ENCODE data around the gene PFDN6.

The PFDN6 gene

DNA sequence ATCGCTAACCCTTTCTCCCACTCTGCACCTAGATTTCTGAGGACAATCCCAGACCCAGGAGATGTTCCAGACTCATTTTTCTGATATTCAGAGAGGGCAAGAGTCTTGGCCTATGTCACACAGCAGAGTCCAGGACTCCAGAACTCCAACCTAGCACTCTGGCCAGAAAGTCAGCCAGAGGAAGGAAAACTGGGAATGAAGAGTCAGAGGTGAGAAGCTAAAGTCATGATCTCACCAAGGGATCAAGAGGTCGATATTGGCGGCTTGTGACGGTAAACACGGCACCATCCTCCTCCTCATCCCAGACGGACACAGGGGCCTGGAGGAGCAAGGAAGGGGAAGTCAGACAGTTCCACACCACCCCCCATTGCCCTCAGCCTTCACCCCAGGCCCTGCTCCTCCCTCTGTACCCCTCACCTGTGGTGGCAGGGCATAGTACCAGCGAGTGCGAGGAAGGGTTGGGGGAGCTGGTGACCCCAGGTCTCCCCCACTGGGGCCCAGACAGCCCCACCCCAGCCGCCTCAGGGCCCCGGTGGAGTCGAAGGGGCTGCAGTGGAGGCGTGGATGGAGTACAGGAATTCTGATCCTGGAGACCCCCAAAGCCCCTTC is 7.5 kb downstream of the PFDN6 start:
- no peak for DNase-seq

DNA sequence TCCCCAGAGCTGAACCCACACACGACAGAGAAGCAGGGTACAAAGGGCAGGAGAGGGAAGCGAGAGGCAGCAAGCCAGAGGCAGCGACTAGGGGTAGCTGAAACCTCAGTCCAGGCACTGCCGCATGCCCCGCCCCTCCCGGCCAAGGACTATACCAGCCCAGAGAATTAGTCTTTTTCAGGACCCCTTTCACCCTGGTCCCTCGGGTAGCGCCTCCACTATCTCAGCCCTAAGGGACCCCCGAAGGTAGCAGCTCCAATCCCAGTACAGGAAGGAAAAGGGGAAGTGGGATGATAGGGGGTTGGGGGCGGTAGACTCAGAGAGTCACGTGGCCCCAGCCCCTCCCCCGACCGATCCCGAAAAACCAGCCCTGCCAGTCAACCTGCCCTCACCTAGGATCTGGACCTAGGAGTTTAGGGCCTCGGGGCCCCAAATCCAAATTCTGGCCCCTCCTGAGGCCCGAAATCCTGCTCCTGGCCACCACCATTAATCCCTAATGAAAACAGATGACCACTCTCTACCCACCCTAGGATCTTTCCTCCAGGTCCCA is 8.1 kb downstream of the PFDN6 start:
- DNase-seq, result no peak

DNA sequence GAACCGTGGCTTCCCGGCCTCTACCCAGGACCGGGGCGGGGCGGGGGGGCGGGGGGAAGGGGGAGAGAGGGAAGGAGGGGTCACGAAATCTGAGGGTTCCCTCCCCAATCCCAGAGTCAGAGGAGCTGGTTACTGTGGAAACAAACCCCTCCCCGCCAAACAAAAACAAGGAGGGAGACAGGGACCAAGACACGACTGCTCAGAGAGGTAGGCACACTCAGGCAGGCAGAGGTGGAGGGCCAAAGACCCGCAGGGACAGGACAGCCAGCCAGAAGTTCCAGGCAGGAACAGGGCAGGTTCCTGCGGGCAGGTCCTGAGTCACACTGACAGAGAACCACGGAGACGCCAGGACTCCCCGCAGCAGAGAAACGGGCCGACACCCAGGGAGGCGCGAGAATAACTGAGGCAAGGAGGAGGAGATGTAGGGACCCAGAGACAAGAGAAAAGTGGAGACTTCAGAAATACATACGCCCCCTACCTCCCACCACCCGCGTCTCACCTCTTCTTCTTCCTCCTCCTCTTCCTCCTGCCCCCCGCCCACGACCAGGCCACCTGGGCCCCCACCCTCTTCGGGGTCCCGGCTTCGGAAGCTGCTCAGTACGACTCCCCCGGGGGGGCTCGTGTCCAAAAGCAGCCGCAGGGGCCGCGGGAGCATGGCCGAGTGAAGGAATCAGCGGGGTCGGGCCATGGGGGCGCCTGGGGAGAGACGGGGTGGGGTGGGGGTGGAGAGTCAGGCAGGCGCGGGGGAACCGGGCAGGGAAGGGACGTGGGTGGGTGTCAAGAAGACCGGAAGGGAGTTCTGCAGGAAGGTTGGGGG is 8.8 kb downstream of the PFDN6 start:
- peak; percentile 30 for DNase-seq

DNA sequence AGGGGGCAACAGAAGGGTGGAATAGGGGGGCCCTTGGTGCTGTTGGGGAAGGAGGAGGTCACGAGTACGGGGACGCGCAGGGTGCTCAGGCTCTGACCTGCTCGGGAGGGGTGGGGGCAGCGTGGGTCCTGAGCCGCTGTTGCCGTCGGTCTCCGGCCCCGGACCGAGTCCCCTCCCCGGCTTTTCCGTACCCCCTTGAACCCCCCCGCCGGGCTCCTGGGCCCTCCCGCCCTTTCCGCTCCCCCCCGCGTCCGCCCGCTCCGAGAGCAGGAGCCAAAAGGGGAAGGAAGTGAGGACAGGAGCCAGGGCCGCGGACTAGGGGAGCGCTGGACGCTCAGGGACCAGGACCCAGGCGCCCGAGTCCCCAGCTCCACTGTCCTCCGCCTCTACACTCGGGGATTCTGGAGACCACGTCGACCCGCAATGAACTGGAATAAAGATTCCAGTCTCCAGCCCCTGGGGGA is 9.4 kb downstream of the PFDN6 start, which contains the start of gene RGL2:
TSS of gene RGL2 (minus strand) at position 170 of the 464 bp plus-strand sequence. CDS start 332 bp downstream, outside the sequence.
- DNase-seq, result no peak

DNA sequence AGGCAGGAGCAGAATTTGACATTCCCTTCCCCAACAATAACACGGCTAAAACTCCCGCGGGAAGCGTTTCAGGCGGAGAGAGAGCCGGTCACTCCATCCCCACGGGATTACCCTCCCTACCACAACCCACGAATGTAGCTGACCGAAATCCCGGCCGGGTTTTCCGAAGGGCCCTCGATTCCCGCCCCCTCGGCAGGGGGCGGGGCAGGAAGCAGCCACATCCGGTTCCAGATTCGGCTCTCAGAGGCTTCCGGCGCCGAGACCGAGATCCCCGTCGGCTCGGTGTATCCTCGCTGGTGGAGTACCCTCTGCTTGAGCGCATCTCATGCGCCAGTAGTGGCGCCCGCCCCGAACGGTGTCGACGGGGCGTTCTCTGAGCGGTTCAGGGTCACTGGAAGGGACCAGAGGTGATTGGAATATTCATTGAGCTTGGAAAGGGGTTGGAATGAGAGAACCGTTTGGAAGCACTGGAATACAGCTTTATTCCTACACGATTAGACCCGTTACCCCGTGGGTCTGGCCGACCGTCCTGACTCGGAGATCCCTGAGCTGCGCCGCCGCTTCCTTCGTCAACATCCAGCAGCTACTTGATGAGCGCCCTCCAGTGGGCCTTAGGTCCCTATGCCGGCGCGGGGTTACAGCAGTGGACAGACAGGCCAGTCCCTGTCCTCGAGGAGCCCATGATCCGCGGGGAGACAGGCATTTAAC is 10.0 kb downstream of the PFDN6 start:
- peak; percentile 89 for DNase-seq

DNA sequence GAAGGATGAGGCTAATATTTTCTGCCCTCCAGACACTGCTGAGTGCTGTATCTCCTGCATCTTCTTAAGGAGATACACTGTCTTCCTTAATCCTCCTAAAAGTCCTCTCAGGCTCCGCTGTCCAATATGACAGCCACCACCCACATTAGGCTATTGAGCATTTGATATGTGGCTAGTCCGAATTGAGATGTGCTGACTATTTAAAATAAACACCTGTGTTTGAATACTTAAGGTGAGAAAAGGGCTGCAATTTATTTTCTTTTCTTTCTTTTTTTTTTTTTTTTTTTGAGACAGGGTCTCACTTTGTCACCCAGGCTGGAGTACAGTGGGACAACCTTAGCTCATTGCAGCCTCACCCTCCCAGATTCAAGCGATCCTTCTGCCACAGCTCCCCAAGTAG is 12.5 kb downstream of the PFDN6 start:
- DNase-seq, result no peak

DNA sequence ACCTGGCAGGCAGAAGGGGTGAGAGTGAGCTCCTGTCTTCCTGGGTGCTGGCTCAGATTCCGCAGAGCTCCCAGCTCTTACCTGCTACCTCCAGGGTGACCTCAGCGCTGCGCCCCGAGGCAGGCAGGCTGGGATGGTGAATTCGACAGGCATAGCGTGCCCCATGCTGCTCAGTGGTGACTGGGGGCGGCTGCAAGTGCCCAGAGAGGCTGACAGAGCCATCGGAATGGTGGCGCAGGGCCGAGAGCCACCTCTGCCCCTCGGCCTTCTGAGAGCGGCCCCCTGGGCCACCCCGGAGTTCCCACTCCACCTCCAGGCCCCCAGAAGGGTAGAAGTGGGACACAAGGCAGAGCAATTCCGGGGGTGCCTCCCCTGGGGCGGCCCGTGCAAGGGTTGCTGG is 14.8 kb downstream of the PFDN6 start:
- no peak for DNase-seq

DNA sequence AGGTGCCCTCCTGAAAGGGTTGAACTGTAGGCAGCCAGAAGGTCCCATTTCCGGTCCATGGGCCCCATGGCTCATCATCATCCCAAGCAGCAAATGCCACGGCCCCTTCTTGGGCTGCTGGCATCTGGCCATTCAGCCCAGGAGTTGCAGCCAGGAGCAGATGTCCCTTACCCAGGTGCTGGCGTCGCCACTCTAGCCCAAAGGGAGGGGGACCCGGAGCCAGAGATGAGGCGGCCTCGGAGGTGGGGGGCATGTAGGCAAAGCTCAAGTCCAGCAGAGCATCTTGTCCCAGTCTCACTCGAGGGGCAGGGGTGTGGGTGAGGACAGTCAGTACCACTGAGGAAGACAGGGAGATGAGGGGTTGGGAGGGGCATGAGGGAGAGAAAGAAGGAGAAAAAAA is 15.7 kb downstream of the PFDN6 start:
- no peak for DNase-seq

DNA sequence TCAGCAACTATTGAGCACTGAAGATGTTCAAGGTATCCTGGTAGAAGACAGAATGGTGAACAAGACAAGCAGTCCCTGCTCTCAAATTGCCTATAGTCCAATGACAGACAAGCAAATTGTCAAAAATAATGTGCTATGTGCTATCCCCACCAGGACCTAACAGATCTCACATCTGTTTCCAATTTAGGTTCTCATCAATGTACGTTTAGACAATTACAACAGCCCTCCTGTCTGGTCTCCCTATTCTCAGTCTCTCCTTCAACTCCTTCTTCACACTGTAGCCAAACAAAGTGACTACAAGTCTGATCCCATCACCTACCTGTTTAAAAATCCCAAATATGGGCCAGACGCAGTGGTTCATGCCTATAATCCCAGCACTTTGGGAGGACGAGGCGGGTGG is 17.0 kb downstream of the PFDN6 start:
- no peak for DNase-seq

DNA sequence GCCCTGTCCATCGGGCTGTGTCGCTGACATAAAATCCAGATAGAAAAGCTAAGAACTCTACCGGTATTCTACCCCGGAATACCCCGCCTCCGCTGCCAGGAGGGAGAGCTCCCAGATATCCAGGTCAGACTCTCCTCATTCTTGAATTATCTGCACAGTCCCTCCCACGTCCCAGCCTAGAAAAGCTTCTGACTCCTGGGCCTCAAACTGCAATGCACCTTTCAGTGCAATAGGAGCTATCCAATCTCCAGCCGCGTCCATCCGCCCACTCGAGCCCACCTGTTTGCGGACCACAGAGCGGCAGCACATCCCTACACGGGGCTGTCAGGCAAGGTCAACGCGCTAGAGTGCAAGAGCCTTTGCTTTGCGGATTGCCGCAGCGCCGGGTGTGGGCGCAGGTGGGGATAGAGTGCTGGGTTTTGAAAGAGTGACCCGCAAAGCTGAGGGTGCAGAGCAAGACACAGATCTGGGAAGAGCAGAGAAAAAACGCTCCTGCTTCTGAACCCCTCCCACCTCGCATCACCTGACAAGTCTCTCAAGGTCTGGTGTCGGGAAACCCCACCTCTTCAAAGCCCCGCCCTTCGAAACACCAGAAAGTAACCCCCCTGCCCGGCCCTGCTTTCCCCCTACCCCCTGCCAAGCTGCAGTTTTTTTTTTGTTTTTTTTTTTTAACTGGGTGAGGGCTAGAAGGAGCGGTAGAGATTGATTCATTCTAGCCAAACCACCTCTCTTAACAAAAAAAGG is 23.1 kb downstream of the PFDN6 start:
- DNase-seq, result peak; percentile 82

DNA sequence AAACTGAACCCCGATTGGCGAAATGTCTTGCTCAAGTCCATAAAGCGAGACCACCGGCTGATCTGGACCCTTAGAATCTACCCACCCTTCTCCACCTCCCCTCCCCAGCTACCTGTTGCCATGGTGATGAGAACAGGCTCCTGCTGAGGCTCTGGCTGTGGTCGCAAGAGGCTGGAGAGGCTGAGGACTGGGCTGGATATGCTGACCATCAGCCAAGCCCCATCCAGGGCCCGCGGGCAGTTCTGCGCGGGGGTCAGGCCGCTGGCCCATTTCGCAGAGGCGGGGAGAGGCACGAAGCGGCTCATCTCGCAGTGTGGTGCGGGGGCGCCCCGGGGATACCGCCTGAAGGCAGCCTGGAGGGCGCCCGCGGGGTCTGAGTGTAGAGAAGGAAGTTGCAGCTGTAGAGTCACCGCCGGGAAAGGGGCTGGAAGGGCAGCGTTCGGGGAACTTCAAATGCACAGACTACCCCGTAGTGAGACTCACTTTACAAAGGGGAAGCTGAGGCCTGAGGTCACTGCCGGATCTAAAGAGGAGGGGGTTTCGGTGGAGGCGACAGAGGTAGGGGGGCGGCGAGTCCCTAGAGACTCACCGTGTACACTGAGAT is 23.8 kb downstream of the PFDN6 start:
- DNase-seq, result peak; percentile 55

DNA sequence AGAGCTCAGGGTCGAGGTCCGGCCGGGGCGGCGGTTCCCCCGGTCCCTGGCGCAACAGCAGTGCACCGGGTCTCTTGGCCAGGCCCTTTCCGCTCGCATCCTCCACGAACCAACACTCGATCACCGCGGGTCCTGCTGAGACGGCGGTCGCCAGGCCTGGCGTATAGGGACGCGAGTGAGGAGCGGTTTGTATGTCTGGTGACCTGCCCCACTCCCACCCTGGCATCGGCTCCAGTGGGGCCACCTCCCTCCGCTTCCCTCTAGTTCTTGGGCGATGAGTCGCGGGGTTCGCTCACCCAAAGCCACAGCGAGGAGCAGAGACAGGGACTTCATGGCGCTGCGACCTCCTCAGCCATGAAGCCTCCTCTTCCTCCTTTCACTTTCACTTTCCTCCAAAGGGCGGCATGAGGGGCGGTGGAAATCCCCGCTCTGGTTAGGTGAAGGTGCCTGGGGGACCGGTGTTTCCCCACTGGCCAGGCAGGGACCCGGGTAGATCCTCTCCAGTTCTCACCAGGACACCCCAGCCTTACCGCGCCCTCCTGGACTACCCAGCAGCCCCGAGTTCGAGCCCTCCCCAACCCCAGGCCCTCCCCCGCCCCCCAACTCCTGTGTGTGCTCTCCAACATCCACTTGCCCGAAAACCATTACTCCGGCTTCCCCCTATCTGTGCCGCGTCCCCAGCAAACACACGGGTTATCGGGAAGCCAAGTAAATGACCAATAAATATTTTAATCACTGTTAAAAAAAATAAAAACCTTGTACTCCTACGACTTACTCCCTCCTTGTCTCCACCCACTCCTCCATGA is 24.5 kb downstream of the PFDN6 start, which contains the start of gene TAPBP:
TSS of gene TAPBP (minus strand) at position 370 of the 806 bp plus-strand sequence. CDS start at position 333, 37 bp downstream.
- DNase-seq, result peak; percentile 65

DNA sequence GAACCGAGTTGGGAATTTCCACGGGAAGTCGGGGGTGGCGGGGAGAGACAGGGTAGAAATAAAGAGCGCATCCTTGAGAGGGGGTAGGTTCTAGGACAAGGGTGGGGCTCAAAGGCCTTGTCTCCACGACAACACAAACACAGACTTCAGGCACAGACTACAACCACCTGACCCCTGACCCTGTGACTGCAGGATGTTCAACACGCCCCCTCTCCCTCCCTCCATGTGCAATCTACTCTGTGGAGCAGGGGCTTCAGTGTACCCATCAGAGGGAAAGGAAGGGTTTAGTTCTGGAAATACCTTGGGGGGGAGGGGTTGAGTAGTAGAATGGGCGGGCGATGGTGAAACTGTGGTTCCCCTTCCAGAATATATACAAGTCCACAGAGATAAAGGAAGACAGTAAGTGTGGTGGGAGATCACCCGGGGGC is 25.1 kb downstream of the PFDN6 start:
- peak; percentile 43 for DNase-seq

DNA sequence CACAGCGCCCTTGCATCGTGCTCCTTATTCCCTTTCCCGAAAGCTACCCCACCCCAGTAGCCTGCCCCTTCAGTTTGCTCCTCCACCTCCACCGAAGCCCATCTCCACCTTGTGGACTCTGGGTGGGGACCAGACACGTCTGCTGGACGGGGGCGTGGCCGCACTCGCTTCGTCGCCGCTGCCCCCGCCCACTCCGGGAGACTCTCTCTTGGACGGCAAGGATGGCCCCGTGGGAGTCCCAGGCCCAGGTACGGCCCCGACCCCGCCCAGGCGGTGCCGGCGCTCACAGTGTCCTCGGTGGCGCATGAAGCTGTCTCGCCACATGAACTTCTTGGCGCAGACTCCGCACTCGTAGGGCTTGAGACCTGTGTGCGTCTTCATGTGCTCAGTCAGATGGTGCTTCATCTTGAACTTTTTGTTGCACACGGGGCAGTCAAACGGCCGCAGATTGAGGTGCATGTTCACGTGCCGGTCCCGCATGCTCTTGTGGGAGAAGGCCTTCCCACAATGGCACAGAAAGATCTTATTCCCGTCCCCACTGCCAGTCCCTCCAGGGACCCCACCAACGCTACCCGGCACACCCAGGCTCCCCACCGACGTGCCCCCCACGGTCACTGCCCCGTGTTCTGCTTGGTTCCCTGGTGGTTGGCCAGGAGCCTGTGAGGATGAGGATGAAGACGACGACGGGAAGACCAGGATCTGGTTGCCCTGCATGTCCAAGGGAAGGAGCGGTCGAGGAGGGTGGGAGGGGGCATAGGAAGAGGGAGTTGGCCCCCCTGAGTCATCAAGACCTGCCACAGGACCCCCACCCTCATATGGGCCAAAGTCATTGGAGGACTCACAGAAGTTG is 25.8 kb downstream of the PFDN6 start:
- peak; percentile 64 for DNase-seq

DNA sequence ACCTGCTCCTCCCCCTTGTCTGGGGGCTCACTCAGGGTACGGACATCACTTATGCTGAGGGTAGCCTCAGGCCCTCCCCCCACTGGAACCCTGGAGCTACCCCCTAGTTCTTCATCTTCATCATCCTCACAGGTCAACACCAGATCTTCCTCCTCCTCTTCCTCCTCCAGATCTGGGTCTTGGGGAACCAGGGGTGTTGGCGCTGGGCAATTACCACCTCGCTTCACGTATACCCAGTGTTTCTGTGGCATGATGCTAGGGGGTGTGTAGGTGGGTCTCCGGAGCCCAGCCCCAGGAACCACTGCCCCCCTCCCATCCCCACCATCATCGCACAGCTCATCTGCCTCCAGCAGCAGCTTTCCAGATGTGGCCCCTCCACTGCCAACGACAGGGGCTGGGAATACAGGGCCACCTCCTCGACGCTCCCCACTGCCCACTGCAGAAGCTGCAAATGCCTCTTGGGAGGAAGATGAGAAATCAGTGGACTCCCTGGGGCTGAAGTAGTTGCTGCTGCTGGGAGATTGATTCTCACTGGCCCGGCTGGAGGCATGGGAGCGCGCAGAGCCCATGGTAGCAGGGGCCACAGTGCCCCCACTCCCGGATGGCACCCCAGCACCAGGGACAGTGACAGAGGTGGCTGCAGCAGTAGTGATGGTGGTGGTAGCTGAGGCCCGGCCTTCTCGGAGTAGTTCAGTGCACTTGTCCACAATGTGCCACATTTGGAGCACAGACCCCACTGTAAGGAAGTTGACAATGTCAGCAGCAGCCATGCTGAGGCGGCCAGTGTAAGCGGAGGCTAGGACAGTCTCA is 26.6 kb downstream of the PFDN6 start:
- no peak for DNase-seq

DNA sequence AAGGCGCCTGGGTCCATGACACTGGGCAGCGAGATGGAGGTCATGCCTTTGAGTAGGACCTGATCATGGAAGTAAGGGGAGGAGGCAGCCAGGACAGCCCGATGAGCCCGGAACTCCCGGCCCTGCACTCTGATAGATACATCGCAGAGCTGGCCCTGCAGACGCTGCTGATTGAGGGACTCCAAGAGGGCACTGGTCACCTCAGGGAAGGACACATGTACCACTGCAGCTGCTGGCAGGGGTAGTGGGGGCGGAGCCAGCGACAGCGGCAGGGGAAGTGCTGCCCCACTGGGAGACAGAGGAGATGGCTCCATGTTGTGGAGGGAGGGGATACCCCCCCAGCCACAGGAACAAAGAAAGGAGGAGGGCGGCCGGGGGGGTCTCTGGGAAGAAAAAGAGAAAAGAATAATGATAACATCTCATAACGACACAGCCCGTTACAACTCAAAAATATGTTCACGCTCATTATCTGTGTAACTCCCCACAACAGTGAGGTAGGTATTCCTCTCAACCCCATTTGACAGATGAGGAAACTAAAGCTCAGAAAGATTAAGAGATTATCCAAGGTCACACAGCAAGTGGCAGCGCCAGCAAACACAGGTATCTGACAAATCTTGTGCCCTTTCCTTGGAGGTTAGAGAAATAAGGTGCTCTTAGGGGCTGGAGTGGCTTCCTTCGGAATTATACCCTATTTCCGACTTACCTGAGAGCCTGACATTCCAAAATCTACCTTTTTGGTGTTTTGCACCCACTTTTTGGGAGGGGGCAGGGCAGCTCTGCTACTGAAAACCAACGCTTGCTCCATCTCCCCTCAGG is 27.4 kb downstream of the PFDN6 start:
- DNase-seq, result no peak

DNA sequence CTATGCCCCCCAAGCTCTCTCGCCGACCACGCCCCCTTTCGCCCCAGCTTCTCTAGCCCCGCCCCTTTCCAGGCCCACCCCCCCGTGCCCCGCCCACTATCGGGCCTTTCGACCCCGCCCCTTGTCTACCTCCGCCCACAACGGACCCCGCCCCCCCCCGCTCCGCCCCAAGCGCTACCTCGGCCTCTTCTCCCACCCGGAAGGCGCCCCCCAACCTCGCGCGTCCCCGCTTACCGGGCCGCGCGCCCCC is 27.9 kb downstream of the PFDN6 start:
- no peak for DNase-seq

DNA sequence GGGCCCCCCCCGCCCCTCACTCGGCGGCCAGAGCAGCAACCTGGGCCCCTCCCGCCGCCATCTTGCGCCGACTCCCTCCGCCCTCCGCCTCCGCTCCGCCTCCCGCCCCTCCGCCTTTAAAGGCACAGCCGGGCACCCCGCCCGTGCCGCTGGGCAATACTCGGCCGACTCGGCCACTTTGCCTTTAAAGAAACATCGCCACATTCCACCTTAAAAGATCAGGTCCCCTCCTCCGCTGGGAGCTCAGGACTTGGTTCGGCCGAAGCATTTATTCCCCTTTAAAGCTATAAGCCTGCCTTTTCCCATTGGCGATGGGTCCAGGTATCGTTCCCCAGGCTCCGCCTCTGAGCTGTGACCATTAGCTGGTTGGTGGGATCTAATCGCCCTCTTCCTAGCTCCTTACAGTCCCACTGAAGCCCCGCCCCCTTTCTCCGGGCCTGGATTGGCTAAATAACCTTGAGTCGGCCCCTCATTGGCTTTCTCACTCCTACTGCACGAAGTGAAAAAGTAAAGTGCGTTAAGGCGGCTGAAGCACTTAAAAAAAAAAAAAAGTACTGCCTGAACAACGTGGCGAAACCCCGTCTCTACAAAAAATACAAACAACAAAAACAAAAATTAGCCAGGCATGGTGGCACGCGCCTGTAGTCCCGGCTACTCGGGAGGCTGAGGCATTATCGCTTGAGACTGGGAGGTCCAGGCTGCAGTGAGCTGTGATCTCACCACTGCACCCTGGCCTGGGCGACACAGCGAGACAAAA is 28.4 kb downstream of the PFDN6 start, which contains the start of gene ZBTB22:
TSS of gene ZBTB22 (minus strand) at position 76 of the 757 bp plus-strand sequence. CDS start 828 bp downstream, outside the sequence.
- DNase-seq, result peak; percentile 98

Measured in NCI-H526 treated with DMSO at 0.1 percent for 48 hours (cell line).